Left ventricle myocardium inferior (tissue), 1 donor: Measurements from ENCODE around the gene CARD14. TPM values are rescaled to one million over a fixed set of nuclear protein-coding genes. Genes with fewer than 3 reads are reported as not detected.

ENCODE experiments used
- DNase-seq: peaks from one replicate; pipeline ENCODE4 v3.0.0-alpha.2; 2020
- H3K27ac ChIP-seq: fragments of 200-600 bp; replicated peaks from 2 replicates; pipeline ENCODE4 v1.8.0; 2021
- H3K27me3 ChIP-seq: fragments of 200-600 bp; 2 replicates; pipeline ENCODE4 v1.8.0; 2021; ENCODE audit warnings: low read depth
- H3K36me3 ChIP-seq: fragments of 200-600 bp; 2 replicates; pipeline ENCODE4 v1.8.0; 2021
- H3K4me1 ChIP-seq: fragments of 200-600 bp; 2 replicates; pipeline ENCODE4 v1.8.0; 2021
- H3K4me3 ChIP-seq: fragments of 200-600 bp; 2 replicates; pipeline ENCODE4 v1.8.0; 2021; ENCODE audit warnings: mild to moderate bottlenecking, moderate library complexity
- H3K9me3 ChIP-seq: fragments of 200-600 bp; replicated peaks from 2 replicates; pipeline ENCODE4 v1.8.0; 2021
- intact Hi-C: fragments of 100-400 bp; cut with micrococcal nuclease; formaldehyde crosslinking; loops from one replicate; pipeline ENCODE4 v1.11.0; 2022
- total RNA-seq: library from RNA; stranded (reverse); fragmentation: NEBNext Ultra II Directional; extraction: Animal tissue kit (Norgen Biotek cat#: 25700); gene quantifications from one replicate; pipeline ENCODE4 v1.2.1, GENCODE V29; 2021
- TF ChIP-seq, protein P1 (sequence below): fragments of 200-600 bp; IDR thresholded peaks from 2 replicates; pipeline ENCODE4 v1.8.0; 2021; ENCODE audit warnings: antibody characterized with exemption, mild to moderate bottlenecking, borderline replicate concordance
- donor health status: DM: no; HTN: yes; CAD: no; lungs with severe emphysema.

CARD14 gene
- total RNA-seq, 1 donor from 2014 or later, result 0.49 TPM

GRCh38 chr17:80223838-80224497 is 54.1 kb downstream of the CARD14 start:
- TF ChIP-seq, protein P1, sequence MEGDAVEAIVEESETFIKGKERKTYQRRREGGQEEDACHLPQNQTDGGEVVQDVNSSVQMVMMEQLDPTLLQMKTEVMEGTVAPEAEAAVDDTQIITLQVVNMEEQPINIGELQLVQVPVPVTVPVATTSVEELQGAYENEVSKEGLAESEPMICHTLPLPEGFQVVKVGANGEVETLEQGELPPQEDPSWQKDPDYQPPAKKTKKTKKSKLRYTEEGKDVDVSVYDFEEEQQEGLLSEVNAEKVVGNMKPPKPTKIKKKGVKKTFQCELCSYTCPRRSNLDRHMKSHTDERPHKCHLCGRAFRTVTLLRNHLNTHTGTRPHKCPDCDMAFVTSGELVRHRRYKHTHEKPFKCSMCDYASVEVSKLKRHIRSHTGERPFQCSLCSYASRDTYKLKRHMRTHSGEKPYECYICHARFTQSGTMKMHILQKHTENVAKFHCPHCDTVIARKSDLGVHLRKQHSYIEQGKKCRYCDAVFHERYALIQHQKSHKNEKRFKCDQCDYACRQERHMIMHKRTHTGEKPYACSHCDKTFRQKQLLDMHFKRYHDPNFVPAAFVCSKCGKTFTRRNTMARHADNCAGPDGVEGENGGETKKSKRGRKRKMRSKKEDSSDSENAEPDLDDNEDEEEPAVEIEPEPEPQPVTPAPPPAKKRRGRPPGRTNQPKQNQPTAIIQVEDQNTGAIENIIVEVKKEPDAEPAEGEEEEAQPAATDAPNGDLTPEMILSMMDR, result no peak
- no peaks in the 10 kb centered on the region for H3K27me3 ChIP-seq
- intact Hi-C loops, result no loop called here
- H3K9me3 ChIP-seq, result no peaks in the 10 kb centered on the region
- no peak overlapping the region for H3K4me3 ChIP-seq
- no peak overlapping the region for H3K27ac ChIP-seq
- peaks cover 20% of the 10 kb centered on the region for H3K36me3 ChIP-seq
- DNase-seq, result no peak
- H3K4me1 ChIP-seq, result peaks cover 30% of the 10 kb centered on the region

GRCh38 chr17:80224683-80225082 is 54.9 kb downstream of the CARD14 start:
- intact Hi-C loops, result no loop called here

GRCh38 chr17:80225230-80225629 is 55.4 kb downstream of the CARD14 start:
- no peaks in the 10 kb centered on the region for H3K9me3 ChIP-seq
- no peaks in the 10 kb centered on the region for H3K27me3 ChIP-seq
- DNase-seq, result no peak
- TF ChIP-seq, protein P1, result no peak
- no peak overlapping the region for H3K27ac ChIP-seq
- peaks cover 26% of the 10 kb centered on the region for H3K36me3 ChIP-seq
- H3K4me1 ChIP-seq, result peaks cover 17% of the 10 kb centered on the region
- no peak overlapping the region for H3K4me3 ChIP-seq
- intact Hi-C loops, result no loop called here

More at GRCh38 chr17:80224683-80225082, 54.9 kb downstream of the CARD14 start:
- Histone ChIP-seq H3K27ac (no peak overlapping the region), H3K4me1 (peaks cover 23% of the 10 kb centered on the region), H3K27me3 (no peaks in the 10 kb centered on the region), H3K36me3 (peaks cover 25% of the 10 kb centered on the region), H3K9me3 (no peaks in the 10 kb centered on the region), H3K4me3 (no peak overlapping the region)
- TF ChIP-seq, protein P1, result no peak
- DNase-seq, result no peak

DNA sequence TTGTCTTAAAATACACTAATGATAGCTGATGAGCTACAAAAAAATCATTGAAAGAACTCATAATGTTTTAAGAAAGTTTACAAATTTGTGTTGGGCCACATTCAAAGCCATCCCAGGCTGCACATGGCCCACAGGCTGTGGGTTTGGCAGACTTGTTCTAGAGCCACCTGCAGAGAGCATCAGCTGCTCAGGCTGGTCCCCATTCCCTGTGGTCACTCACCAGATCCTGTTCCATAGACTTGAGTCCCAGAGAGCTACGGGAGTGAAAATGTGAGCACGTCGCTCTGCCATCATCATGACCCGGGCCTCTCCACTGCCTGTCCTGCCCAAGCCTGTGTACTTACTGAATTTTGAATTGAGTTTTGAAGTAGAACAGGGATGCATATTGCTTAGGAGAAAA is 57.3 kb downstream of the CARD14 start:
- DNase-seq, result no peak
- no peak overlapping the region for H3K4me3 ChIP-seq
- TF ChIP-seq, protein P1, result no peak
- H3K36me3 ChIP-seq, result peaks cover 45% of the 10 kb centered on the region
- intact Hi-C loops, result no loop called here
- peaks cover 13% of the 10 kb centered on the region for H3K9me3 ChIP-seq
- no peak overlapping the region for H3K27ac ChIP-seq
- H3K27me3 ChIP-seq, result no peaks in the 10 kb centered on the region
- no peaks in the 10 kb centered on the region for H3K4me1 ChIP-seq

- Histone ChIP-seq H3K27me3 (no peaks in the 10 kb centered on the region), H3K9me3 (peaks cover 18% of the 10 kb centered on the region), H3K36me3 (peaks cover 50% of the 10 kb centered on the region), H3K4me3 (no peak overlapping the region), H3K27ac (no peak overlapping the region), H3K4me1 (no peaks in the 10 kb centered on the region)
- TF ChIP-seq, protein P1, result no peak
- intact Hi-C loops, result no loop called here
- DNase-seq, result no peak
Measured at GRCh38 chr17:80227666-80228065, 57.8 kb downstream of the CARD14 start.
